K562 (cell line): Measurements from ENCODE around the gene RIN3. TPM values are rescaled to one million over a fixed set of nuclear protein-coding genes. Genes with fewer than 3 reads are reported as not detected.

Experiments
- ATAC-seq: fragments of 200-7000 bp; cut with Tn5 transposase; 3 replicates; pipeline ENCODE4 v1.9.1; 2020; ENCODE audit warnings: moderate library complexity
- BruUV-seq: library from RNA; stranded (reverse); fragments of 400-500 nt; replicated peaks from 2 replicates; lab custom pipeline; 2021; lab: Mats Ljungman, UMichigan
- CTCF ChIA-PET: fragments of 300-600 bp; formaldehyde crosslinking; extraction: SDS; loops from one replicate; lab custom pipeline; 2021; ENCODE audit warnings: low intra/inter-chr PET ratio; lab: Yijun Ruan, JAX
- POLR2A ChIA-PET: fragments of 300-600, 350-650 bp; sonication (Branson Sonifier 250); formaldehyde crosslinking; extraction: SDS; loops from one replicate; lab custom pipeline; 2021; ENCODE audit warnings: antibody characterized with exemption, inconsistent platforms; lab: Yijun Ruan, JAX
- DNase-seq, 4 experiments: peaks; one replicate each; pipeline versions ENCODE4 v3.0.0 to v3.0.0-alpha.2; 2011 to 2018; ENCODE audit warnings: low spot score in 3 of 4, mixed read lengths in 3 of 4; ENCODE audit errors: extremely low read depth in 1 of 4
- FAIRE-seq: peaks from 2 replicates; lab custom pipeline; 2011; peaks lifted over from hg19 to GRCh38; lab: Jason Lieb, UNC
- H2AFZ ChIP-seq: 2 replicates; pipeline ENCODE4 v1.6.0; 2011; ENCODE audit warnings: low read depth, low read length, control low read depth, inconsistent platforms
- H3K27ac ChIP-seq: fragments of 200-600 bp; 3 replicates; pipeline ENCODE4 v1.8.0; 2011; ENCODE audit warnings: low read depth, mild to moderate bottlenecking, control low read depth, inconsistent platforms, low read length, moderate library complexity, mixed read lengths; ENCODE audit errors: extremely low read depth
- H3K27me3 ChIP-seq, 2 experiments: fragments of 300-600 bp in 1 of 2; 2 replicates in 1 of 2; 3 replicates in 1 of 2; pipeline versions ENCODE4 v1.6.0 to v1.8.0; 2011; ENCODE audit warnings: inconsistent platforms in 2 of 2, low read length in 2 of 2, mild to moderate bottlenecking in 1 of 2, mixed read lengths in 1 of 2, moderate library complexity in 1 of 2; ENCODE audit not compliant: control insufficient read depth in 2 of 2, insufficient read depth in 2 of 2
- H3K36me3 ChIP-seq: fragments of 300-600 bp; 3 replicates; pipeline ENCODE4 v1.8.0; 2011; ENCODE audit warnings: mild to moderate bottlenecking, low read length, inconsistent platforms; ENCODE audit not compliant: control insufficient read depth, insufficient read depth
- H3K4me1 ChIP-seq, 2 experiments: fragments of 200-600 bp in 1 of 2; replicated peaks in 1 of 2; 2 replicates in 1 of 2; 3 replicates in 1 of 2; pipeline versions ENCODE4 v1.5.1 to v1.8.0; 2011; ENCODE audit warnings: inconsistent platforms in 2 of 2, low read length in 2 of 2, mild to moderate bottlenecking in 1 of 2, mixed read lengths in 1 of 2, moderate library complexity in 1 of 2; ENCODE audit not compliant: control insufficient read depth in 2 of 2, insufficient read depth in 2 of 2
- H3K4me2 ChIP-seq: 2 replicates; pipeline ENCODE4 v1.6.1; 2011; ENCODE audit warnings: low read length, control low read depth, inconsistent platforms, mixed read lengths; ENCODE audit not compliant: insufficient read depth
- H3K4me3 ChIP-seq: fragments of 200-600 bp; sonication (generic), shearing (Covaris generic); 2 replicates; pipeline ENCODE4 v1.5.1; 2016; ENCODE audit warnings: control low read depth, inconsistent platforms
- H3K79me2 ChIP-seq: fragments of 200-600 bp; 3 replicates; pipeline ENCODE4 v1.8.0; 2011; ENCODE audit warnings: low read length, inconsistent platforms; ENCODE audit not compliant: control insufficient read depth, insufficient read depth
- H3K9ac ChIP-seq, 2 experiments: 2 replicates each; pipeline versions ENCODE4 v1.6.0 to v1.6.1; 2011; ENCODE audit warnings: low read depth in 2 of 2, low read length in 2 of 2, control low read depth in 1 of 2, inconsistent platforms in 1 of 2, mild to moderate bottlenecking in 1 of 2, mixed read lengths in 1 of 2; ENCODE audit not compliant: insufficient read depth in 1 of 2
- H3K9me1 ChIP-seq: one replicate; pipeline ENCODE4 v1.6.0; 2011; ENCODE audit warnings: inconsistent platforms, mild to moderate bottlenecking, low read length, moderate library complexity; ENCODE audit not compliant: control insufficient read depth, insufficient read depth
- H3K9me3 ChIP-seq: replicated peaks from 2 replicates; pipeline ENCODE4 v1.5.1; 2011; ENCODE audit warnings: low read depth, low read length, inconsistent platforms; ENCODE audit not compliant: control insufficient read depth, insufficient read depth
- H4K20me1 ChIP-seq: replicated peaks from 2 replicates; pipeline ENCODE4 v1.6.1; 2011; ENCODE audit warnings: low read length, inconsistent platforms, mixed read lengths; ENCODE audit not compliant: control insufficient read depth, insufficient read depth
- MTA3 ChIP-seq: fragments of 450-650 bp; formaldehyde crosslinking; IDR thresholded peaks from 2 replicates; pipeline ENCODE4 v1.6.1; 2017; ENCODE audit warnings: mild to moderate bottlenecking, borderline replicate concordance
- RBBP5 ChIP-seq: fragments of 200-600 bp; sonication (generic); IDR thresholded peaks from 2 replicates; pipeline ENCODE4 v1.6.1; 2012; ENCODE audit warnings: borderline replicate concordance, mild to moderate bottlenecking, low read length, control low read depth, inconsistent platforms; ENCODE audit not compliant: insufficient read depth, poor library complexity, severe bottlenecking
- RBFOX2 ChIP-seq: fragments of 200-400 bp; formaldehyde crosslinking; IDR thresholded peaks from 2 replicates; pipeline ENCODE4 v1.6.1; 2017; ENCODE audit warnings: low read depth, mild to moderate bottlenecking, low read length, moderate library complexity
- RERE ChIP-seq: sonication (generic); formaldehyde crosslinking; IDR thresholded peaks from 2 replicates; pipeline ENCODE4 v1.8.0; 2023; ENCODE audit warnings: missing genetic modification reagents, mild to moderate bottlenecking, borderline replicate concordance
- U2AF1 ChIP-seq: fragments of 200-400 bp; formaldehyde crosslinking; optimal IDR thresholded peaks from 2 replicates; pipeline ENCODE3; 2017; ENCODE audit warnings: mild to moderate bottlenecking, low read depth, low read length, moderate library complexity
- ZBTB11 ChIP-seq, 3 experiments: fragments of 200-800 bp in 1 of 3; fragments of 250-450 bp in 1 of 3; fragments of 450-650 bp in 1 of 3; sonication (Bioruptor Pico) in 1 of 3; sonication (Bioruptor generic) in 1 of 3; formaldehyde crosslinking in 1 of 3; IDR thresholded peaks; 2 replicates each; pipeline versions ENCODE4 v1.6.1 to v1.8.0; 2016 to 2022; ENCODE audit warnings: mild to moderate bottlenecking in 2 of 3, missing genetic modification characterization in 2 of 3, missing compliant biosample characterization in 1 of 3, moderate library complexity in 1 of 3
- ZBTB5 ChIP-seq: fragments of 450-650 bp; IDR thresholded peaks from 2 replicates; pipeline ENCODE4 v1.6.1; 2017; ENCODE audit warnings: antibody characterized with exemption
- ZNF121 ChIP-seq: sonication (generic); formaldehyde crosslinking; conservative IDR thresholded peaks from 2 replicates; pipeline ENCODE4 v1.8.0; 2022; ENCODE audit warnings: missing genetic modification reagents
- WGBS: fragments of 100-300 bp; shearing (Covaris generic); methylation state at CpG from one replicate; pipeline ENCODE4 v1.1.6; 2016; ENCODE audit warnings: low coverage, mixed read lengths; ENCODE audit not compliant: insufficient coverage; ENCODE audit errors: missing lambda C conversion rate; 5-methylcytosine and 5-hydroxymethylcytosine counted together
- in situ Hi-C: fragments of 300-500 bp; cut with MboI; formaldehyde crosslinking; loops from 4 replicates; pipeline ENCODE4 v1.15.0; 2018; ENCODE audit warnings: inconsistent platforms, mixed read lengths
- intact Hi-C: fragments of 100-400 bp; cut with micrococcal nuclease; formaldehyde crosslinking; loops from 2 replicates; pipeline ENCODE4 v1.14.2; 2022
- polyA plus RNA-seq, 8 experiments: library from polyadenylated mRNA; depleted of rRNA in 4 of 8; stranded (reverse) in 5 of 8; unstranded in 3 of 8; fragments of >200 nt; fragmentation: Nextera tagmentation in 2 of 8; fragmentation: Illumina TruSeq in 1 of 8; extraction: Ambion mirVana in 2 of 8; extraction: Trizol in 1 of 8; gene quantifications; 2 replicates each; pipeline versions ENCODE4 v1.2.1 to v1.2.3, GENCODE V29; 2011 to 2014; ENCODE audit warnings: inconsistent platforms in 1 of 8, missing spikeins in 1 of 8
- total RNA-seq, 7 experiments: library from RNA; depleted of rRNA in 6 of 7; stranded (reverse); fragments of >200 nt in 6 of 7; fragmentation: Illumina TruSeq in 2 of 7; extraction: Trizol in 2 of 7; gene quantifications; 2 replicates each; pipeline versions ENCODE4 v1.2.1 to v1.2.3, GENCODE V29; 2011 to 2021; ENCODE audit warnings: low replicate concordance in 1 of 7

The RIN3 gene
- total and polyA plus RNA-seq, 9 of the 15 experiments (the other 6 are each of a cell fraction or from before 2014, with no cell fraction given): 0.01 to 0.49 (median 0.08) TPM; not detected in 5

- ChIA-PET CTCF (no interaction called here), POLR2A (no interaction called here)
- in situ Hi-C loops: no loop called here
- Histone ChIP-seq H3K9me3 (no peaks in the 10 kb centered on the region), H2AFZ (no peak overlapping the region), H3K4me3 (no peak overlapping the region), H3K79me2 (no peaks in the 10 kb centered on the region), H3K9me1 (no peaks in the 10 kb centered on the region), H3K27me3 (peaks cover 0 to 8% of the 10 kb centered on the region in 2 experiments; a peak in 2 of 5 replicates), H3K9ac (no peak overlapping the region), H3K27ac (no peak overlapping the region), H3K4me1 (no peaks in the 10 kb centered on the region), H3K36me3 (no peaks in the 10 kb centered on the region), H3K4me2 (no peak overlapping the region), H4K20me1 (no peaks in the 10 kb centered on the region; the same call in 1 of the 2 replicates)
- WGBS: 0% methylated on average over 4 of the region's 4 CpGs
- no peak for ATAC-seq
- intact Hi-C loops: no loop called here
- FAIRE-seq: no peak
- DNase-seq: no peak
- no TSS peak for BruUV-seq
- TF ChIP-seq U2AF1: no peak
- no peak for TF ChIP-seq RERE (CRISPR knock-in tag)
- no peak for TF ChIP-seq ZBTB5
- no peak for TF ChIP-seq MTA3
- TF ChIP-seq ZBTB11 (CRISPR knock-in tag; IDR thresholded peaks at IDR 0.05): no peak
- no peak for TF ChIP-seq RBFOX2
- TF ChIP-seq RBBP5: no peak
- TF ChIP-seq ZNF121: no peak
Measured at GRCh38 chr14:92597906-92598905, 84.6 kb downstream of the RIN3 start.
